ENCODE data around the gene ITGAX. TPM values are rescaled to one million over a fixed set of nuclear protein-coding genes. Genes with fewer than 3 reads are reported as not detected.

ITGAX gene
- polyA plus RNA-seq, 3 donors: 0.53 to 0.69 (median 0.57) TPM

DNA sequence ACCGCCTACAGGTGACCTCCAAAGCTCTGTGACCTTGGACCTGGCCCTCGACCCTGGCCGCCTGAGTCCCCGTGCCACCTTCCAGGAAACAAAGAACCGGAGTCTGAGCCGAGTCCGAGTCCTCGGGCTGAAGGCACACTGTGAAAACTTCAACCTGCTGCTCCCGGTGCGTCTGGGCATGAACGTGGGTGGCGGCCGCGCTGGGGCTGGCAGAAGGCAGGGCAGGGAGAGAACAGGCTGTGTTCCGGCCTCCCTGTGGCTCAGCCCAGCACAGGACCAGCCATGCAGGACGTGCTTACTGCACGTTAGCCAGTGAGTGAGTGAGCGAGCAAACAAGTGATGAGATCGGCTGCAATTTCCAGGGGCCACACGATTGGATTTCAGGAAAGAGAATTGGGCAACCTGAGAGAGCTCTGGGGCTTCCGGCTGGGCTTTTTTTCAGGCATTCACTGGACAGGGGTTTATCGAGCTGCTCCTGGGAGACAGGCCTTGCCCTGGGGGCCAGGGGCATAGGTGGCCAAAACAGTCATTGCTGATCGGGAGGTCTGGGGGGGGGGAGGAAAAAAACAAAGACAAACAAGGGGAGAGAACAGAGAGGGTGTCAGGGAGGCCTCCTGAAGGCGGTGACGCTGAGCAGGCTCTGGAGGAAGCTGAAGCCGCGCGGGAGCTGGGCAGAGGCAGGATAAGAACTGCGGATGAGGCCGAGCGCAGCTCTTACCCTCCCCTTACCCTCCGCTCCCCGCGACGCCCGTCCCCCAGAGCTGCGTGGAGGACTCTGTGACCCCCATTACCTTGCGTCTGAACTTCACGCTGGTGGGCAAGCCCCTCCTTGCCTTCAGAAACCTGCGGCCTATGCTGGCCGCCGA is 16.9 kb downstream of the ITGAX start:
- no peak for DNase-seq (ENCODE audit: low read depth in 3 of 3, low spot score in 2 of 3)

DNA sequence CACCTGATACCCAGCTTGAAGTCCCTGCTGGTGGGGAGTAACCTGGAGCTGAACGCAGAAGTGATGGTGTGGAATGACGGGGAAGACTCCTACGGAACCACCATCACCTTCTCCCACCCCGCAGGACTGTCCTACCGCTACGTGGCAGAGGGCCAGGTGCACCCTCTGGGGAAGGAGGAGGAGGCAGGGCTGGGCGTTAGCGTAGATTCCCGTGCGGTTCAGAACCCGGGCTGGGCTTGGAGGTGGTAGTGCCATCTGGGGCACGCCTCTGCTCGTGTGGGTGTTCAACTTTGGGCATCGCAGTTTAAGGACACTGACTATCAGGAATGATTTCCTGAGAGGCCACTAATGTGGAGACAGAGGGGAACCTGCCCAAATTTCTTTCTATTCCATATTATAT is 18.3 kb downstream of the ITGAX start:
- DNase-seq (ENCODE audit: low read depth in 3 of 3, low spot score in 2 of 3): no peak

DNA sequence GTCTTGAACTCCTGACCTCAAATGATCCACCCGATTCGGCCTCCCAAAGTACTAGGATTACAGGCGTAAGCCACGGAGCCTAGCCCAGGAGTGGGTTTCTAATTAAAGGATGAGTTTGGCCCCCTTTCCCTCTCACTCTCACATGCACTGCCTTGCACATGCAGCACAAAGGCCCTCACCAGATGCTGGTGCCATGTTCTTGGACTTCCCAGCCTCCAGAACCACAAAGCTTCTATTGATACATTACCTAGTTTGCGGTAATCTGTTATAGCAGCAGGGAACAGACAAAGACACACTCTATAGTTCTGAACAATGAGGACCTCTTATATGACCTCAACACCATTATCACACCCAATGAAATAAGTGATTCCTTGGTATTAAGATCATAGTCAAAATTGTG is 20.3 kb downstream of the ITGAX start:
- DNase-seq (ENCODE audit: low read depth in 3 of 3, low spot score in 2 of 3): no peak

DNA sequence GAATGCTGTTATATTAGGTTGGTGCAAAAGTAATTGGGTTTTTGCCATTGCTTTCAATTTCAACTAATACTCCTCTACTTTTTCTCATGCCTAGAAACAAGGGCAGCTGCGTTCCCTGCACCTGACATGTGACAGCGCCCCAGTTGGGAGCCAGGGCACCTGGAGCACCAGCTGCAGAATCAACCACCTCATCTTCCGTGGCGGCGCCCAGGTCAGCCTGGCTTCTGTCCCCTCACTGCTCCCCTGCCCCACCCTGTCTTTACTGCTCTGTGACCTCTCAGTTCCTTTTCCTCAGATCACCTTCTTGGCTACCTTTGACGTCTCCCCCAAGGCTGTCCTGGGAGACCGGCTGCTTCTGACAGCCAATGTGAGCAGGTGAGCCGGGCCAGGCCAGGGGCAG is 21.7 kb downstream of the ITGAX start:
- no peak for DNase-seq (ENCODE audit: low read depth in 3 of 3, low spot score in 2 of 3)

DNA sequence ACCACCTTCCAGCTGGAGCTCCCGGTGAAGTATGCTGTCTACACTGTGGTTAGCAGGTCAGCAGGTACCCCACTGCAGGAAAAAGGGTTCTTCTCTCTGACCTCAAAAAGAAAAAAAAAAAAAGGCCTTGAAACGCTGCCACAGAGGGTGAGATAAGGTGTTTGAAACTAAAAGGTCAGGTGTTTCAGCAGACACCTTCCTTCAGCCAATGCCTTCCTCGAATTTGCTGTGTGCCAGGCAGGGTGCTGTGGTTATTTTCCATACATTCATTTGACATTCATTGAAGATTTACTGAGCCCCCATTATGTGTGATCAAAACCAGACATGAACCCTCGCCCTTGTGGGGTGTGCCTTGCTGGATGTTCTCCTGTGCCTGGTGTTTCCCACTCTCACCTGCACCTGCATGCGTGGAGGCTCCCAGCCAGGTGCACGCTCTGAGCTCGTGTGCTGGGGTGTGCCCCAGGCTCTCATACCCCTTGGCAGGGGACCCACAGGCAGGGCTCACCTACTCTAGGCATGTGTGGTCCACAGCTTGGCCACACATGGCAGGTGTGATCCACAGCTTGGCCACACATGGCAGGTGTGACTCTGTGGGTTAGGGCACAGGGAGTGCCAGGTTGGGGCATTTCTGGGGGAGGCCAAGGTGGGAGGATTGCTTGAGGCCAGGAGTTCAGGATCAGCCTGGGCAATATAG is 22.4 kb downstream of the ITGAX start:
- DNase-seq (ENCODE audit: low read depth in 3 of 3, low spot score in 2 of 3): no peak

DNA sequence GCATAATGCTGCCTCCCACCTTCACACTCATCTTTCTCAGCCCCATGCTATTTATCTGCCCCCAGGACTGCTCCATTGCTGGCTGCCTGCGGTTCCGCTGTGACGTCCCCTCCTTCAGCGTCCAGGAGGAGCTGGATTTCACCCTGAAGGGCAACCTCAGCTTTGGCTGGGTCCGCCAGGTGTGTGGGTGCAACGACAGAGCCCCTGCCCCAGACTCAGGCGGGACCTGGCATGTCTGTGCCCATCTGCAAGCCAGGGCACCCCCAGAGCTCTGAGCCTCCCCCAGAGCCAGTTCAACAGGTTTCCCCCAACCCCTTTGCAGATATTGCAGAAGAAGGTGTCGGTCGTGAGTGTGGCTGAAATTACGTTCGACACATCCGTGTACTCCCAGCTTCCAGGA is 25.2 kb downstream of the ITGAX start:
- no peak for DNase-seq (ENCODE audit: low read depth in 3 of 3, low spot score in 2 of 3)

DNA sequence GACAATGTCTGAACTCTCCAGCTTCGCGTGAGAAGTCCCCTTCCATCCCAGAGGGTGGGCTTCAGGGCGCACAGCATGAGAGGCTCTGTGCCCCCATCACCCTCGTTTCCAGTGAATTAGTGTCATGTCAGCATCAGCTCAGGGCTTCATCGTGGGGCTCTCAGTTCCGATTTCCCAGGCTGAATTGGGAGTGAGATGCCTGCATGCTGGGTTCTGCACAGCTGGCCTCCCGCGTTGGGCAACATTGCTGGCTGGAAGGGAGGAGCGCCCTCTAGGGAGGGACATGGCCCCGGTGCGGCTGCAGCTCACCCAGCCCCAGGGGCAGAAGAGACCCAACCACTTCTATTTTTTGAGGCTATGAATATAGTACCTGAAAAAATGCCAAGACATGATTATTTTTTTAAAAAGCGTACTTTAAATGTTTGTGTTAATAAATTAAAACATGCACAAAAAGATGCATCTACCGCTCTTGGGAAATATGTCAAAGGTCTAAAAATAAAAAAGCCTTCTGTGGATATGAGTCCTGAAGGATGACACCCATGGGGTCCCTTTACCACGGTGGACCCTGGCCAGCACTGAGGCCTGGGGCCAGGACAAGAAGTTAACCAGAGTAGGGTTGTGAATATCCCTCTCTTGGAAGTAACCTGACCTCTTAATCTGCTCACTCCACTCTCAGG is 27.6 kb downstream of the ITGAX start:
- DNase-seq (ENCODE audit: low read depth in 3 of 3, low spot score in 2 of 3): peak in 1 of 3 donors; percentile 13

DNA sequence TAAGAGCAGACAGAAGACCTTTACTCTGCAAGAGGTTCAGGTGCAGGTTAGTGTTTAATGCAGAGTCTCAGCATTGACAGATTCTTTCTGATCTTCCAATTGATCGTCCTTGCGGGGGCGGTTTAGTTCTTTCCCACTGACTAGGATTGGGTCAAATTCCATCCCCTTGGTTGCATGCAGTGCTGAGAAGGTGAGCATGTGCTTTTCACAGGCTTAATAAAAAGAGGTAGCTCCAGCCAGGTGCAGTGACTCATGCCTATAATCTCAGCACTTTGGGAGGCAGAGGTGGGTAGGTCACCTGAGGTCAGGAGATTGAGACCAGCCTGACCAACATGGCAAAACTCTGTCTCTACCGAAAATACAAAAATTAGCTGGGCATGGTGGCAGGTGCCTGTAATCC is 30.7 kb downstream of the ITGAX start:
- no peak for DNase-seq (ENCODE audit: low read depth in 3 of 3, low spot score in 2 of 3)

DNA sequence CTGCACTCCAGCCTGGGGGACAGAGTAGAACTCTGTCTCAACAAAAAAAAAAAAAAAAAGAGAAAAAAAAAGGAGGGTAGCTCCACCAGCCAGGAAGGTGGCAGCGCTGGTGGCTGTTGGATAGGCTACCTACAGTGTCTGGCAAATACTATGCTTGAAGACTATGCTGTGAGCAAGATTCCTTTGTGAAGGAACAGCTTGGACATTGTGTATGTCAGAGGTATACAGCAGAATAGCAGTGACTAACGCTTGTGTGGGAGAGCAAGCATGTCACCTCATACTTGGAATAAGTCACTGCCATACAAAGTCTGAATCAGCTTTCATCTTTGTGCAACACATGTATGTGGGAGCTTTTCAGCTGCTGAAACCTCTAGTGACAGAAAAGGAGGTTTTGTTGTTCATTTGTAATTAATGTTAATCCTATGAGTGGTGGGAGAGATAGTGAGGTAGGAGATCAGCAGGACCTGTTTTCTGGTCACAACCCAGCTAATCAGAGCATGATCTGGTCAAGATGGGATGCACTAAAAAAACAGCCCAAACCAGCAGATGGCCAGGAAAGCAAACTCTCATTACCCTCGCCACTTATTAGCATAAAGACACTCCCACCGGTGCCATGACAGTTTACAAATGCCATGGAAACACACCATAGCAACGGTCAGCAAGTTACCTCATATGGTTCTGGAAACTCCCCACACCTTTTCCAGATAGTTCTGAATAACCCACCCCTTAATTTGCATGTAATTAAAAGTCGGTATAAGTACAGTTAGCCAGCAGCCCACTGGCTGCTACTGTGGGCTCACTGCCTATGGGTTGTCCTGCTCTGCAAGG is 31.4 kb downstream of the ITGAX start:
- DNase-seq (ENCODE audit: low read depth in 3 of 3, low spot score in 2 of 3): no peak

DNA sequence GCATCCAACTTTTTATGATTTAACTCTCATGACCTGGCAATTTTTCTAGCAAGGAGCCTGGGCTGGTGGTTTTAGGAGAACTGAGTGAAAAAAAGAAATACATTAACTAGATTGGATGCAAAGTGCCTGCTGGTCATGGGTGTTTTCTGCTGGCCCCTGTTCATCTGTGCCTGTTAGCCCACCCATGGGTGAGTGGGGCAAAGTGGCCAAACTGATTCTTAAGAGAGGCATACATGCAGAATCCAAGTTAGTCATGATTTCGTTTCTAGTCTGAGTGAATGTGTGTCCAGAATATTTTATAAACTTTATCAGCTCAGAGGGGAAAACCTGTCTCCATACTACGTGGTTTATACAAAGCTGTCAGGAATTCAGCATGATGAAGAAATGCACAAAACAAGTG is 33.6 kb downstream of the ITGAX start:
- no peak for DNase-seq (ENCODE audit: low read depth in 3 of 3, low spot score in 2 of 3)

DNA sequence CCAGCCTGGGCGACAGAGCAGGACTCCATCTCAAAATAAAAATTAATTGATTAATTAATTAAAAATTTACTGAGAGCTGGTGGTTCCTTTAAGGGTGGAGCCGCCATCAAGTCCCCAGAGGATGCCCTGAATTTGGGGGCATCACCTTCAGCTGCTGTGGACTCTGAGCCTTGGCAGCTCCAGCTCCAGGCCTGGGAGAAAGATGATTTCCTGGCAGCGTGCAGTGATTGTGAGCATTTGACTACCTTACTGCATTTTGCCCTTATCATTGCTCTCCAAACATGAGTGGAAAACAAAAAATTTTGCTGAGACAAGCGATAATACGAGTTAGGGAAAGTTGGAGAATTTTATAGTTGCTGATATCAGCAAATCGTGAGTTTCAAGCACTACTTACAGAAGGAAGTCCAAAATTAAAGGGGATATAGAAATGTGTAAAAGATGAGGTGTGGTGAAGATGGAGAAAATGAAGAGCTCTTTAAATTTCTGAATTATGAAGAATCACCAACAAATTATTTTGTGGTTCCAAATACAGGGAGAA is 35.6 kb downstream of the ITGAX start:
- no peak for DNase-seq (ENCODE audit: low read depth in 3 of 3, low spot score in 2 of 3)

DNA sequence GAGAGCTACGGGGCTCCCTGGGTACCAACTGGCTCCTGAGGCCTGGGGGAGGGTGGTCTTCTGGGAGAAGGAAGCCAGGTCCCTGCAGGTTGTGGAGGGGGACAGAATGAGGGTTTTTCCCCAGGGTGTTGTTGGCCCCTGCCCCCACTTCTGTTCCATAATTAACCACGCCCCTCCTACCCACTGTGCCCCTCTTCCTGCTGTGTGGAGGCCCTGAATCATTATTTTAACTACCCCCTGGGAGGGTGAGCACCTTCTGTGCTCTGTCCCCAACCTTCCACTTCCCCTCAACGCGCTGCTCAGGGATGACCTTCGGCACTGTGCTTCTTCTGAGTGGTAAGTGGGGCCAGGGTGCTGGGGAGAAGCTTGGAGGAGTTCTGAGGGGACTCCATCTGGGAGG is 38.1 kb downstream of the ITGAX start, which contains the start of gene ITGAD:
TSS of gene ITGAD (plus strand) at position 280 of the 400 bp plus-strand sequence. CDS start at position 306, 26 bp downstream.
- DNase-seq (ENCODE audit: low read depth in 3 of 3, low spot score in 2 of 3): no peak

DNA sequence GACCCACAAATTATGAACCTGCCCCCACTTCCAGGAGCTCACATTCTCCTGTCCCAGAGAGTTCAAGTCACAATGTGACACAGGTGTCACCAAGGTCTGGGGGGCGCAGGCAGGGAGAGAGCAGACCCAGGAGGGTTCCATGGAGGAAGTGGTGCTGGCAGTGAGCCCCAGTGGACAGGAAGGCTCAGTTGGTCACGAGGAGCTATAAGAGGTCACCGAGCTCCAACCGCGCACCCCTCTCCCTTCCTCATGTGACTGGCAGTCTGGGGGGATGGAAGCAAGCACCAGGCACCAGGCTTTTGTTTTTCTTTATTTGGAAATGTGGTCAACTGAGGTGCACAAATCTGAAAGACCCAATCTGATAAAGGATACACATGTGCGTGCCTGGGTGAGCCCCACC is 40.7 kb downstream of the ITGAX start:
- DNase-seq (ENCODE audit: low read depth in 3 of 3, low spot score in 2 of 3): no peak

DNA sequence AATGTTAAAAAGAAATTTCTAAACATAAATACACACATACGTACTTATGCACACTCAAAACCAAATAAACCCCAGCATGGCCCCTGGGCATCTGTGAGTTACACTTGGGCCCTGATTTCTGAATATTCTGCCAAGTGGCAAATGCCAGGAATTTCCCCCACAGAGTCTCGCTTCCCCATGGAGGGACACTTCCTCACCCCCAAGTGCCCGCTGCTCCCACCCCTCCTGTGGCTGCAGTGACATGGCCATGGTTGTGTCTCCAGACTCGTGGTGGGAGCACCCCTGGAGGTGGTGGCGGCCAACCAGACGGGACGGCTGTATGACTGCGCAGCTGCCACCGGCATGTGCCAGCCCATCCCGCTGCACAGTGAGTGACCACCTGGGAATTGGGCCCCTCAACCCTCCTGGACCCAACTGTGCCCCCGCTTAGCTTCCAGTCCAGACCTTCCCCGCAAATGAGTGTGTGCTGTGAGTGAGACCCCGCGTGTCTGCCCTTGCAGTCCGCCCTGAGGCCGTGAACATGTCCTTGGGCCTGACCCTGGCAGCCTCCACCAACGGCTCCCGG is 42.2 kb downstream of the ITGAX start:
- DNase-seq (ENCODE audit: low read depth in 3 of 3, low spot score in 2 of 3): no peak

DNA sequence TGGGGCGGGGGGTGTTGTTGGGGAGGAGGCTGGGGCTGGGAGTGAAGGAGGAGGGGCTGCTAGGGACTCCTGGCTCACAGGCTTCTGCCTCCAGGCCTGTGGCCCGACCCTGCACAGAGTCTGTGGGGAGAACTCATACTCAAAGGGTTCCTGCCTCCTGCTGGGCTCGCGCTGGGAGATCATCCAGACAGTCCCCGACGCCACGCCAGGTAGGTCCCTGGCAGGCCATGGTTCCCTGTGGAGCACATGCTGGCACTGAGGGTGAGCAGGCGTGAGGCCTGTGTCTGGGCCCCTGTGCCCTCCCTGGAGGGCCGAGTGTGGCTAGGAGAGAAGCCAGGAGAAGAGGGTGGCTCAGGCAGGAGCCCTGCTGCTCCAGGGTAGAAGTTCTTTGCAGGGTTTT is 42.7 kb downstream of the ITGAX start:
- DNase-seq (ENCODE audit: low read depth in 3 of 3, low spot score in 2 of 3): no peak

DNA sequence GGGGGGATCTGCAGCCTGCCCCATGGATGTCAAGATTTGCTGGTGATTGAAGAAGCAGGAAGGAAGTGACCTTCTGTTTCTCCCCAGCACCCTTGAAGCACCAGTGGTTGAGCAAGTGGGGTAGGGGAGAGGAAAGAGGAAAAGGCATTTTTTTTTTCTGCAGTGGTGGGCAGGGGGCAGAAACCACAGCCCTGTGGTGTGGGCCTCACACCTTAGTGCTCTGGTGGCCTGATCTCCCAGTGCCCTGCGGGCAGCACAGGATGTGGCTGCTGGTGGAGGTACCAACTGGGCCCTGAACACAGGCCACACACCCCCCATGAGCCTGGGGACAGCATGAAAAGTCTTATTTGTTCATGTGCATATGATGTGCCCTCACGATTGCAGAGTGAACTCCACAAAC is 45.2 kb downstream of the ITGAX start:
- DNase-seq (ENCODE audit: low read depth in 3 of 3, low spot score in 2 of 3): no peak

DNA sequence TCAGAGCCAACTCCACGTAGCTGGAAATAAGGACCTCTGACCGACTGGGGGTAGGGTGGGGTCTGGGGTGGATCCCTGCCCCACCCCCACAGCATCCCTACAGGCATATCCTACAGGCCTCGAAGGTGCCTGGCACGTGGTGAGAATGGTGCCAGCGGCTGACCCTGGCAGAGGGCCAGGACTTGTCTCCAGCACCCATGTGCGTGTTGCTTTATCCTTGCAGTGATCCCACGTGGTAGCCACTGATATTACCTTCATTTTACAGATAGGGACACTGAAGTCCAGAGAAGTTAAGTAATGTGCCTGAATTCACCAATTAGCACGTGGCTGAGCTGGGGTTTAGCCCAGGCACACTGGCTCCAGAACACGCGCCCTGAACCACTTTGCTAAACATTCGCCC is 46.5 kb downstream of the ITGAX start:
- no peak for DNase-seq (ENCODE audit: low read depth in 3 of 3, low spot score in 2 of 3)

DNA sequence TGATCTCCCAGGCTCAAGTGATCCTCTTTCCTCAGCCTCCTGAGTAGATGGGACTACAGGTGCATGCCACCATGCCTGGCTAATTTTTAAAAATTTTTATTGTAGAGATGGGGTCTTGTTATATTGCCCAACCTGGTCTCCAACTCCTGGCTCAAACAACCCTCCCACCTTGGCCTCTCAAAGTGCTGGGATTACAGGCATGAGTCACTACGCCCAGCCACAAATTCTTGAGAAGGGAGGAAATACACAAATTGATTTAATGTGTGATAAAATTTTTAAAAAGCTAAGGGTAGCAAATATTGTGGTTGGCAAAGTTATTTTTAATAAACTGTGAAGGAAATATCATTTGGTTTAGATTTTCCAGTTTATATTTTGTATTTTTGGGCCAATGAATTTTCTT is 47.7 kb downstream of the ITGAX start:
- DNase-seq (ENCODE audit: low read depth in 3 of 3, low spot score in 2 of 3): no peak

DNA sequence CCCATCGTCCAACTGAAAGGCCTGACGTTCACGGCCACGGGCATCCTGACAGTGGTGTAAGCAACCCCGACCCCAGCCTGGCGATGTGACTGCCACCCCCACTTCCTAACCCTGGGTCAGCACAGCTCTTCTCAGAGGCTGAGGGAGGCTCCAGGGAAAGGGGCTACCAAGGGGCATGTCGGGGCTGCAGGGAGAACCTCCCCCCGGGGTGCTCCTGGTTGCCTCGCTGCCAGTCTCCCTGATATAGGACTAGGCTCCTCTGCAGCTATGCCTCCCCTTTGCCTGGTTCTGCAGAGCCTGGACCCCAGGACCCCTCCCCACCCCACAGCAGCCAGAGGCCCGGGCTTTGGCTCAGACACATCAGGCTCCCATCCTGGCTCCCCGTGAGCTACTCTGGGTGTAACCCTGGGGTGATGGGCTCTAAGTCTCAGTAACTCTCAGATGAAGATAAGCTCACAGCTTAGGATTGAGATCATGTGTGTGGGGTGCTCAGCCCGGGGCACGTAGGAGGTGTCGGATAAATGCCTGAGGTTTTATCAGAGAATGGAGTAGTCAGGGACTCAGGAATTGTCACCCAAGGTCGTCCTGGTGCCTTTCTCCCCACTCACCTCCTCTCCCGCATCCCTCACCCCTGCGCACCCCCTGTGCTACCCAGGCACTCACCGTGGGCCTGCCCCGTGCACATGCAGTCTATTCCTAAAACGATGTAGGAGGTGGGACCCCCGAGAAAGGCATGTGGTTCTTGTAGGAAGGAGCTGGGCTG is 48.8 kb downstream of the ITGAX start:
- DNase-seq (ENCODE audit: low read depth in 3 of 3, low spot score in 2 of 3): no peak
